Measurements from ENCODE around the gene UBN1.
"Not testable (repeated sequence)": the region's sequence is repeated elsewhere in the genome, so short reads cannot be mapped to it uniquely, and the experiment has no call there.

The UBN1 gene

DNA sequence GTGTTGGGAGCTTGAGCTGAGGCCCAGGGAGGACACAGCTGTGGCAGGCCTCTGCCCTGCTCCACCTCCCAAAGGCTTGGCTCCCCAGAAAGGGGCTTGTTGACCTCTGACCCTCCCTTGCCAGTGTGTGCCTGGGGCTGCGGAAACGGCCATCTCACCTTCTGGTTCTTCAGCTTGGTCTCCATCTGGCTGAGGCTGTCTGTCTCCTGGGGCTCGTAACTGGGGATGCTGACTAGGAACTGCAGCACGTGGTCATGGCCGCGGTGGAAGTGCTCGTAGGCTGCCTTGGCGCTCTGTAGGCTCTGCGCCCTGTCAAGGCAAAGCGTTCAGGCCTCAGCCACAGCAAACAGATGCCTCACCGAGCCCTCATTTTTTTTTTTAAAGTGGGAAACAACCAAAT lies 42.7 kb downstream of the UBN1 start:
- no peak for DNase-seq

DNA sequence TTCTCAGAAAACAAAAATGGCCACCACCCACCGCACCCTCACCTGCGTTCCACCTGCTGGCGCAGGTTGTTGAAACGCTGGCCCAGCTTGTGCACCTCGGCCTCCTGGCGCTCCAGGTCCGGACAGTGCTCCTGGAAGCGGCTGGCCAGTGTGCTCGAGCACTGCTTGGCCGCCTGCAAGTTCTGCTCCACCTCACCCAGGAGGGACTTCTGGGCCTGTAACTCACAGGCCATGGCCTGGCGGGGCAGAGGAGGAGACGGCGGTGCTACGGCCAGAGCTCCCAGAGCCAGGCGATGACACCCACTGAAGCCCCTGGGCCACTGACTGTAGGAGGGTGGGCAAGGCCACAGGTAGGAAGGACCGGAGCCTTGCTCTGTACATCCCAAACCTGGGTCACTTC lies 43.4 kb downstream of the UBN1 start:
- no peak for DNase-seq

DNA sequence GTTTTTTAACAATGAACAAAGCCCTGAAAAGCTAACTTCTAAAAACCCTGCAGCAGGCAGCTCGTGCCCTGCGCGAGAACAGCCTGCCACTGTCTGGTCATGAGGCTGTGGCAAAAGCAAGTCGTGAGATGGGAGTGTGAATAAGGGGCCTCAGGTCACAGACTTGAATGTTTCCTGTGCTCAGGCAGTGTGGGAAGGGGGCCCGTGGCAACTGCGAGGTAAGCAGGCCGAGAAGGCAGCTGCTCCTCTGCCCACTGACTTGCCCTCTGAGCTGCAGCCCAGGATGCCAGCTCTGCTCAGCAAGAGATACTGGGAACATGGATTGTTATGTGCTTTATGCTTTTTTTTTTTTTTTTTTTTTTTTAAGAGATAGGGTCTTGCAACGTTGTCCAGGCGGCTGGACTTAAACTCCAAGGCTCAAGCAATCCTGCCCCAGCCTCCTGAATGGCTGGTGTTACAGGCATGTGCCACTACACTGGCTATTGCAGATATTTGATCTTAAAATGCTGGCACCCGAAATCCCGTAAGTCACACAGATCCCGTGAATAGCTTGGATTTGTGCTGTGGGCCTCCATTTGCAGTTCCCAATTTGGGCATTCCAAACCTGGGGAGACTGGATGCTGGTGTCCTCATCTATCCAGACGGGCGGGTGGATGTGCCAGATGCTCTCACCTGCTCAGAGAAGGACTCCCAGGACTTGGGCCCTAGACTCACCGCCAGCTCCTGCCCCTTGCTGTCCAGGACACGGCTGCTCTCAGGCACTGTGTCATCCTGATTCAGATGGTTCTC lies 44.0 kb downstream of the UBN1 start:
- DNase-seq = no peak

DNA sequence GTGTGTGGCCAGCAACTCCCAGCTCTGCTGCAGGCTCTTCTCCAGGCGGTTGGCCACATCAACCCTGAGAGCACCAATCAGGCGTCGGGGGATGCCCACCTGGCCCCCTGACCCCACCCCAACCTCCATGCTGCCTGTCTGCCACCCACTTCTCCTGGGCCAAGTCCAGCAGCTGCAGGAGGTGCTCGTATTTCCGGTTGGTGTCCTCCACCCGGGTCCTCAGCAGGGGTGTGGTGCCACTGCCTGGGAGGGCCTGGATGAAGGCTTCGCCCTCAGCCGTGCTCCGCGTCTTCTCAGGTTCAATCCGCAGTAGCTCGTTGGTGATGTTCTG lies 44.6 kb downstream of the UBN1 start:
- no peak for DNase-seq

DNA sequence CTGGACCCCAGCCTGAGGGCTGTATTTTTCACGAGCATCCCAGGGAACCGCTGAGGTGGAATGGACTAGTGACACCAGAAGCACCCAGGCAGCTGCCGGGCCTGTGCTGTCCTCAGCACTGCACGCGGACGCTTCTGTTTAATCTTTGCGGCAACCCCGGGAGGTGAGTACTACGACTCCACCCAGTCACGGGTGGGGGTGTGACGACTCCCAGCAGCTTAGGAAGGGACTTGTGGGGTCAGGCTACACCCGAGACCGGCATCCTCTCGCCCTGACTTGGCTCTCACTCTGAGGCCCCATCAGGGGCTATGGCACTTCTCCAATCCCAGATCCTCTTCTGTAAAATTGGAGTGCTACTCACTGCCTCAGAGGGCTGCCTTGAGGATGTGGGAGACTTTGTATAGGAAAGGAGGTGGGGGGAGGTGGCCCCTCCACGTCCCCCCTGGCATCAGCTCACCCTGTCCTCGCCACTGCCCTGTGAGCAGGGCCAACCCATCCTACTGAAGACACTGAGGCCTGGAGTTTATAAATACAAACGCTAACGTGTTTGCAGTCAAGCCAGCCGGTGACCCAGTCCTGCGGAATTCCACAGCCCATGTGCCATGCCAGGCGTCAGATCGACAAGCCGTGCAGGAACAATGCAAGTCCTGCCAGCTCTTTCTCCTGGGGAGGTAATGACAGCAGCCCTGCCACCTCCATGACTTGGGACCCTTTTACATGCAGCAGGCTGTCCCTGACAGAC lies 45.3 kb downstream of the UBN1 start:
- no peak for DNase-seq

DNA sequence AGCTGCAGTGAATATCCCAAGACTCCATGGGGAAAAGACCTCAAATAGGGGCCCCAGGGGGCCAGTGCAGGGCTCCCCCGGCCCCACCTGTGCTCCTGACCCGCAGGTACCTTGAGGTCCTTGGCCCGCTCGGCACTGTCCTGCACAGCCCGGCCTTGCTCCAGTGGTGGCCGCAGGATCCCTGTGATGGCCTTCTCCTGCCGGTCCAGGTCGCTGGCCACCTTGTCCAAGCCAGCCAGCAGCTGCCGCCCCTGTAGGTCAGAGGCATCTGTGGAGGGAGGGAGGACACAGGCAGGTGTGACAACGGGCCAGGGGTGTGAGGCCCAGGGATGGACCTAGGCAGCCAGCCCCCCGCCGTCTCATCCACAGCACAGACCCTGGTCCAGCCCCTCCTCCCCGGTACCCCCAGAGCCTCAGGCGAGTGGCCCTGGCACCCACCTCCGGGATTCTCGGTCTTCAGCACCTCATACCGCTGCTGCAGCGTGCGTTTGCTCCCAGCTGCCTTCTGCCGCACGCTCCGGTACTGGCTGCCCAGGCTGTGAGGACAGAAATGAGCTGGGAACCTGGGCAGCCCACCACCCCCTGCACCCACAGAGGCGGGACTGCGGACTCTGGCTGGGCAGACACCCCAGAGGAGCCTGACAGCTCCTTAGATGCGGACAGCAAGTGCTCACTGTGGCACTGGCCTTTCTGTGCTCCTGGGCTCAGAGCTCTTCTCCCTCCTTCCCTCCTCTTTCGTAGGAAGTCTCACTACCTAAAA lies 46.0 kb downstream of the UBN1 start:
- no peak for DNase-seq

DNA sequence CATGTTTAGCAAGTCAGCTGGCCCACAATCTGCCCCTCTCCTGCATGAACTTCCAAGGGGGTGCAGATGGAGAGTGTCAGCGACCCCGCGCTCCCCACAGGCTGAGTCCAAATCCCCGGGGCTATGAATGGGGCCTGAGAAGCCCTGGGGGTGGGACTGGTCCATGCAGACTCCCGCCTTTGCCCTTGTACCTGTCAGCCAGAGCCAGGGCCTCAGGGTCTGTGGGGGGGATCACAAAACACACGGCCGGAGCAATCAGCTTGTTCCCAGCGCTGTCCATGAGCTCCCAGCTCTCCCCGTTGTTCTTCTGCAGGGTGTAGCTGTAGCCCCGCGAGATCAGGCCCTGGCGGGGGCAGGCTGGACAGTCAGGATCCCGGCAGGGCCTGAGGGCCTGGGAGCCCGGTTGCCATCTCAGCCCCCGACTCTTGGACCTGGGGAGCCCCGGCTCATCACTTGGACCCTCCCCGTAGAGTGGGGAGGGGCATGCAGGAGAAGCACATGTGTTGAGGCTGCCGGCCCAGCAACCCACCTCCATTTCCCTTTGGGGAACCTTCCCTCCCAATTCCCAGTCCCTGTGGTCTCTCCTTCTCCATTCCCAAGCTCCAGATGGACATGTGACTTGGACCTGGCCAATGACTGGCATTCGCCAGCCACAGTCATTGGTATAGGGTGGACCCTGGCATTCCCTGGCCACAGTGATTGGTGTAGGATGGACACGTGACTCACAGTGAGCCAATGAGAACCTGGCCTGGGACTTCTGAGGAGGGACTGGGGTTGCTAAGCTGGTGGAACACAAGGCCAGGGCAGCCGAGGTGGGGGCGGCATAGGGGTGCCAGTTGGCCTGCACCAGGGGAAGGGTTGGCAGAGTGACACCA lies 47.2 kb downstream of the UBN1 start:
- DNase-seq = no peak

DNA sequence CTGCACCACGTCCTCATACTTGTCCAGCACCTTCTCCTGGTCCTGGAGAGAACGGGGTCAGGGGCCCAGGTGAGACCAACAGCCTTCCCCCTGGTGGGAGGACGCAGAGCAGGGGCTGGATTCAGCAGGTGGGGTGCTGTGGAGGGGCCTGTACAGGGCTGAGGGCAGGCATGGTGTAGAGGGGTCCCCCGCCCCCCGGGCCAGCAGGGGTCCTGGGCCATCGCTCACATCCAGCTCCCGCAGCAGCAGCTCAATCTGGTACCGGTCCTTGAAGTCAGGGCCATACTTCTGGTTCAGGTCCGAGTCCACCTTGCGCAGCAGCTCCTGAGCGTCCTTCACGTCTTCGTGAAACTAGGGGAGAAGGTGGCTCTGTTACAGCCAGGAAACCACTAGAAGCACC lies 48.1 kb downstream of the UBN1 start:
- no peak for DNase-seq

DNA sequence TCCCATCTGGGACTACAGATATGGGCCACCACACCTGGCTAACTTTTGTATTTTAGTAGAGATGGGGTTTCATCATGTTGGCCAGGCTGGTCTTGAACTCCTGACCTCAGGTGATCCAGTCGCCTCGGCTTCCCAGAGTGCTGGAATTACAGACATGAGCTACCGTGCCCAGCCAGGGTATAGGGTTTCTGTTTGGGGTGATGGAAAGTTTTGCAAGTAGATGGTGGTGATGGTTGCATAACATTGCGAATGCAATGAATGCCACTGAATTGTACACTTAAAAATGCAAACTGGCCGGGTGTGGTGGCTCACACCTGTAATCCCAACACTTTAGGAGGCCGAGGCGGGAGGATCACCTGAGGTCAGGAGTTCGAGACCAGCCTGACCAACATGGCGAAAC lies 49.5 kb downstream of the UBN1 start:
- DNase-seq = not testable (repeated sequence)

DNA sequence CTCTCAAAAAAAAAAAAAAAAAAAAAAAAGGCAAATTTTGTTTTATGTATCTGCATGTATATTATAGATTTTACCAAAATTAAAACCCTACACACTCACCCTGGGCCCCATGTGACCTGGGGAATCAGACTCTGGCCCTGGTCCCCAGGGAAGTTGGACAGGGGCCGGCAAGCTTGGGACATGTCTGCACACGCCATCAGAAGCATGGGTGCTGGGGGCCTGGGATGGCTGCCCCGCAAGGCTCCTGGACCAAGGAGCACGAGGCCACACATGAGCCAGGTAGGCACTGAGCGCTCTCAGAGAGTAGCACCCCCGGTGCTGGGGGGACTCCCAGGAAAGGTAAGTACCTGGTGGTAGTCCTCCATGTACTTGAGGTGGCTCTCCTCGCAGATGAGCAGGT lies 50.0 kb downstream of the UBN1 start:
- DNase-seq = no peak

DNA sequence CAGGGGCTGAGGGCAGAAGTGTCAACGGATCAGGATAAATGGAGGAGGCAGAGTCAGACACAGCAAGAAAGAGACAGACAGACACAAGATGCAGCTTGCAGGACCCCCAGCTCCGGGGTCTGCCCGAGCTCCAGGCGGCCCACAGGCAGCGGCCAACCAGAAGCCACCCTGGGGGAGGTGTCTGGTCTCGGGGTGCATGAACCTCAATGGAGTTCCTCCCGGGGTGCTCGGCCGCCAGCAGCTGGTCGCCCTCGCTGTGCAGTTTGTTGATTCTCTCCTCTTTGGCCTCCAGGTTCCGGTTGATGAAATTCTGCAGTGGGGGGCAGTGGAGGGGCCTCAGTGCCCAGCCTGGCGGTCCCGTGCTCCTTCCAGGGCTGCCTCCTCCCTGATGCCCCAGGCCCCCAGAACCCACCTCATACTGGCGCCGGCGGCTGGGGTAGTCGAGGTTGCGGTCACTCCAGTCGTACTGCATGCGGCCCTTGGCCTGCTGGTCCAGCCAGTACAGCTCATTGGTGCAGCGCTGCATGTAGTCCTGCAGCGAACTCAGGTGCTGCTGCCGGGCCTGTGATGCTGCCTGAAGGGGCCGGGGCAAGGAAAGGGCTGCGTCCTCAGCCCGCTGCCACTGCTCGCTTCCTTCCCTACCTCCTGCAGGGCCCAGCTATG lies 51.7 kb downstream of the UBN1 start:
- no peak for DNase-seq

DNA sequence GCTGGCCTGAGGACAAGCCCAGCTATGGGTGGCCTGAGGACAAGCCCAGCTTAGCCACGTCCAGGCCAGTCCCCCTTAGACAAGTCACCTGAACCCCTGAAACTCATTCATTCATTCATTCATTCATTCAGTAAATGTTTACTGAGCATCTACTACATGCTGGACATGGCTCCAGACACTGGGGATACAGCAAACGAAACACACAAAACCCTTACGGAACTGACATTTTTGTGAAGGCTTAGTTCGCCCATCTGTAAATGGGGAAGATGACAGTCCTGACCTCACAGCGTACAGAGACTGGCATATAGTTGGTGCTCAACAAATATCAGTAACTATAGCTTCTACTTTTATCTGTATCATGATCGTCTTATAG lies 52.2 kb downstream of the UBN1 start:
- DNase-seq = no peak

DNA sequence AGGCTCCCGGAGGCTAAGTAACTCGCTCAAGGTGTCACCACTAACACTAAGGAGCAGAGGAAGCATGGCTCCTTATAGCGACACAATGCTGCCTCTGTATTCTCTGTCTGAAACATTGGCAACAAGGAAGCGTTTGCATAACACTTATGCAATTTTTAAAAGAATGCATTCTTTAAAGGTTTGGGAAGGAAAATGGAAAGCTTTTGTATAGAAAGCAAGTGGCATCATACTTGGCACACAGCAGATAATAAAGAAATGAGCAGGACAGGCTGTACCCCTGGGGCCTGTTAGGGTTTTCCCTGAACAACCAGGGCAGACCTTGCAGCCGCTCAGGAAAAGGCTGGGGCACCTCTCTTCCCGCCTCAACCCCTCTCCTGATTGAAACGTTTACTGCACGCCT lies 52.8 kb downstream of the UBN1 start:
- DNase-seq = no peak

DNA sequence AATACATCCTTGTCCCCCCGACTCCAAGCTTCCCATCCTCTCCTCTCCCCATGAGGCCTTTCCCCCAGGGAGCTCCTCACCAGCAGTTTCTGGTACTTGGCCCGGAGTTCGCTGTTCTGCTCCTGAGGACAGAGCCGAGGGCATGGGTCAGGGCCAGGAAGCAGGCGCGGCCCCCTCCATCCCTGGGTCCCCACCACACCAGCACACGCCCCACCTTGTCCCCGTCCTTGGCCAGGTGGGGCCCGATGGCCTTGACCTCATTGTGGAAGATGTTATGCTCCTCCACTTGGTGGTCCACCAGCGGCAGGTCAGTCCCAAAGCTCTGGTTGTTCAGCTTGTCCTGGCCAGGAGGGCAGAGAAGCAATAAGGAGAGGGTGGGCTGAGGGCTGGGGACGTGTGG lies 53.5 kb downstream of the UBN1 start:
- DNase-seq = no peak

DNA sequence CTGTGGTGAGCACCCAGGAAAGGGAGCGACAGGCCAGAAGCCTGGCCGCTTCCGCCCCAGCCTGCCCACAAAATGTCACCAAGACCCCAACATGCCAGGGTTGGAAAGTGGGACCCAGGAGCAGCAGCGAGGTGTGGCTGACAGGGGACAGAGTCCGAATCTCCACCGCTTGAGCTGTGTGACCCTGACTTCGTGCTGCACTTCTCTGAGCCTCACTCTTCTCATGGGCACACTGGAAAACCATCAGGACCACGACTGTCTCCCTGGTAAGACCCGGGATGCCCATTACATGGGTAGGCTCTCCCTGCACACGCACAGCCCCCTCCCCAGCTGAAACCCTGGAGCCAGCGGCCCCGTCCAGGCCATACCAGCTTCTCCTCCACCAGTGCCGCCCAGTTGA lies 54.8 kb downstream of the UBN1 start:
- DNase-seq = no peak

DNA sequence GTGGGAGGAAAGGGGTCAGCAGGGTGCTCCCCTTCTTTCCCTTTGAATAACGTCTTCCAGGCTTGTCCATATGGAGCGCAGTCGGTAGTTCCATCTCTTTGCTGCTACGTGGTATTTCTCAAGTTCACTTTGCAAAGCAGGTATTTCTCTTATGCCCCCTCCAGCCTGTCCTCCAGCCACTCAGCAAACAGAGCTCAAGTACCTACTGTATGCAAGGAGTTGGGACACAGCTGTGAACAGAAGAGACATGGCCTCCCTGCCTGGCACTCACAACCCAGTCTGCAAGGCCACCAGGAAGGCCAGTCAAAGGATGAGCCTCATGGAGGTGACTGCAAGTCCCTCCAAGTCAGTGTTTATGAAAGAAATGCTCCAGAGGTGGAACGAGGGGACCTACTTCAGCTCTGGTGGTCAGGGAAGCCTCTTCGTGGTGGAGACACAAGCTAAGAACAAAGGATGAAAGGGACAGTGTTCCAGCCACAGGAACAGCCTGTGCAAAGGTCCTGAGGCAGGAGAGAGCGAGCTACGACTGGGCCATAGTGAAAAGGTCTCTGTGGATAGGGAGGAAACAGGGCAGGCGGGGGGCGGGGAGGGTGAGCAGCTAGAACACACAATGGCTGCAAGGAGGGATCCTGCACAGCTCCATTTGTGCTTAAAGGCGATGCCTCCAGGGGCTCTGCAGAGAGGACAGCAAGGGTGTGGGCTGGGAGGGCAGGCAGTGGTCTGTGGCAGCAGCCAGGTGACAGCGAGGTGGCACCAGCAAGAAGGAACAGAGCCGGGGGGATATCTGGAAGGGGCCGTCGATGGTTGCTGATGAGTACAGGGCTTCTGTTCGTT lies 57.0 kb downstream of the UBN1 start:
- DNase-seq = no peak

DNA sequence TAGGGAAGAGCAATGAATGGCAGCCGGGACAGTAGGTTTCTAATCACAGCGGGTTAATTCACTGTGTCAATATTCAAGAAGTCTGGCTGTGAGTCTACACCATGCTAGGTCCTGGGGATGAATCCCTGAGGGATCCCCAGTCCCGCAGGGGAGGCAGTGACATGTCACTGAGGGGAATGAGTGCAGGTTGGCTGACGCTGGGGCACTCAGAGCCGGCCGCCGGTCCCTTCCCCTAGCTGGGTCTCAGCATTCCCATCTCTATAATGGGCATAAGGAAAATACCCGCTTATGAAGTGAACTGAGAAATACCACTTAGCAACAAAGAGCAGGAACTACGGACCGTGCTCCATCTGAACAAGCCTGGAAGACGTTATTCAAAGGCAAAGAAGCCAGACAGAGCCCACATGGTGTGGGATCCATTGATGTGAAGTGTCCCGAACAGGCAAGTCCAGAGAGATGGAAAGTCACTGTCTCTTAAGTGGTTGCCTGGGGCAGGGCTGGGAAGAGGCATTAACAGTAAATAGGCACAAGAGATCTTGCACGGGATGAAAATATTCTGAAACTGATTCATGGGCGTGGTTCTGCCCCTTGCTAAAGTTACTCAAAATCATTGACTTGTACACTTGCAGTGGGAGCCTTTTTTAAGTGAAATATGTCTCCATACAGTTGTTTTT lies 57.8 kb downstream of the UBN1 start:
- DNase-seq = no peak

DNA sequence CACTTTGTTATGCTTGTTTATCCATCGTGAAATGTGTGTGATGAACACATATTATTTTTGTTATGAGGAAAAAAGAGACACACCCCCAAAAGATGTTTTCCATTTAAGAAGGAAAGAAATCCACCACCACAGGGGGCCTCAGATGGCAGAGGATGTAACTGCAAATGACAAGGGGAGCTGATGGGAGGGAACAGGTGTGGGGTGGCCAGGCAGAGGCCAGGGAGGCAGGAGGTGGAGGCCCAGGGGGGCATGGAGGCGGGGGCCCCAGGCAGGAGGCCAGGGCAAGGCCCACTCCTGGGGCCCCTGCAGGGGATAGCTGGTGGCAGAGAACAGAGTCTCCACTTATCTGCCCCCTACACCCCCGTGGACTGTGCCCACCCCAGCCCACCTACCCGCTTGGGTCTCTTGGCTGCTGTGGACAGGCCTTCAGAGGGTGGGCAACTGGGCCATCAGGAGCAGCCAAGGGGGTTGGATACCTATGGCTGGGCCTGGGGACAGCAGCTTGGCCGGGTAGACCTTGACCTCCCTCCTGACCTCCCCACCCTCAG lies 61.6 kb downstream of the UBN1 start:
- DNase-seq = no peak

DNA sequence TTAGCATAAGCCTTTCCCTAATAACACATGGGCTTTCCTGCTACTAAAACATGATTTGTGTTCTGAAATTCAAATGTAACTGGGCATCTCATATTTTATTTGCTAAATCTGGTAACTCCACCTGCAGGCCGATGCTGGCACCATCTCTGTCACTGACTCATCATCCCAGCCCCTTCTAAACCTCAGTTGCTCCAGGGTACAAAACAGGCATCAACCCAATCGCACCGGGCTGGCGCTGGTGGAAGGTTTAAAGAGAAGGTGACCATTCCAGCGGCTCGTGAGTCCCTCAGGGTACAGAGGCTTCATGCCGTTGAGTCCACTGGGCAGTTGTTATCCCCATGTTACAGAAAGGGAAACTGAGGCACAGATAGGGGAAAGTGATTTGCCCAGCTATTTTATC lies 62.5 kb downstream of the UBN1 start:
- no peak for DNase-seq

DNA sequence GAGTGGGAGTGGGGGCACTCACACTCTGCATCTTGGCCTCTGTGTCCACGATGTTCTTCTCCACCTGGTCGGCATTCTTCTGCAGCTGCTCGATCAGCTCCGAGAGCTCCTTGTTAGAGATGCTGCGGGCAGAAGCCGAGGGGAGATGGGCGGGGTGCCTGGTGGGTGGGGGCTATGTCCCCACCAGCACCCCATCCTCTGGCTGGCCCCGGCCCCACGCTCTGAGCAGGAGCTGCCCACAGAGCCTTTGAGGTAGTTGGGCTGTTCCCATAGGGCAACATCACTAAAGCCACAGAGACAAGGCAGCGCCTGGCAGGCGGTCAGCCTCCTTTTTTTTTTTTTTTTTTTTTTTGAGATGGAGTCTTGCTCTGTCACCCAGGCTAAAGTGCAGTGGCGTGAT lies 63.5 kb downstream of the UBN1 start:
- DNase-seq = no peak

DNA sequence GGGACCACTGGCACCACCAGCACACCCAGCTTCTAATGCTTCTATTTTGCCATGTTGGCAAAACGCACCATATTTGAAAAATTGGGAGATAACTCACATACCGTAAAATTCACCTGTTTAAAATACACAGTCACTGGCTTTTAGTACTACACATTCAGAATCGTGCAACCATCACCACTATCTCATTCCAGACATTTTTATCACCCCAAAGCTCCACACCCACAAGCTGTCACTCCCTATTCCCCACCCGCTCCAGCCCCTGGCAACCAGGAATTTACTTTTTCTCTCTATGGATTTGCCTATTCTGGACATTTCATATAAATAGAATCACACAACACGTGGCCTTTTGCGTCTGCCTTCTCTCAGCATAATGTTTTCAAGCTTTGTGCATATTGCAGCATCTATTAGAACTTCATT lies 64.7 kb downstream of the UBN1 start:
- no peak for DNase-seq

All from activated naive CD4-positive, alpha-beta T cell treated with anti-CD3 and anti-CD28 coated beads, Interleukin-2, amount 50 U/mL, for 16 hours (primary cell).